ENCODE results near the gene TRABD2B.

DNA sequence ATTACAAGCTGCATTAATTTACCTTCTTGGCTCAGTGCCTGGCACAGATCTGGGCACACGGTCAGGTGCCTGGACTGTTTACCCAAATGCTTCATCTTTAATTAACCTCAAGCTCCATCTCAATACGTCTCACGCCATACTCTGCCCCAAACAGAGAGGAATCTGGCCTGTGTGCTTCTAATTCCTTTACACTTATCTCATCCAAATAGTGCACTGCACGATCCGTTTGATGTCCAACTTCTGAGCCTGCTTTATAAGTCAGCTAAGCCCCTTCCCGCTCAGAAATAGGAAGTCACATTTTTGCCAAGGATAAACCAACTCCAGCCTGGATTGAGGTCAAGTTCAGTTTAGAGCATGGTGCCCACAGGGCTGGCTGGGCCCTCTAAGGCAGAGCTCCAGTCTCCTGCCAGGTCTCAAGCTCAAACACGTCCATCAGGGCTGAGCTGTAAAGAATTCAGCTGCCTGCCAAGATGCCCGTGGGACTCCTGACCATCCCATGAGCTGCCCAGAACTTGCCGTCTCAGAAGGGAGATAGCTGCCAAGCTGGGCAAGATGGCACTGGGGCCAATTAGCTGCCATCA, 233.5 kb downstream of the TRABD2B start:
- no peak for TF ChIP-seq POLR2A (IDR thresholded peaks at IDR 0.05)
- TF ChIP-seq, protein P1, sequence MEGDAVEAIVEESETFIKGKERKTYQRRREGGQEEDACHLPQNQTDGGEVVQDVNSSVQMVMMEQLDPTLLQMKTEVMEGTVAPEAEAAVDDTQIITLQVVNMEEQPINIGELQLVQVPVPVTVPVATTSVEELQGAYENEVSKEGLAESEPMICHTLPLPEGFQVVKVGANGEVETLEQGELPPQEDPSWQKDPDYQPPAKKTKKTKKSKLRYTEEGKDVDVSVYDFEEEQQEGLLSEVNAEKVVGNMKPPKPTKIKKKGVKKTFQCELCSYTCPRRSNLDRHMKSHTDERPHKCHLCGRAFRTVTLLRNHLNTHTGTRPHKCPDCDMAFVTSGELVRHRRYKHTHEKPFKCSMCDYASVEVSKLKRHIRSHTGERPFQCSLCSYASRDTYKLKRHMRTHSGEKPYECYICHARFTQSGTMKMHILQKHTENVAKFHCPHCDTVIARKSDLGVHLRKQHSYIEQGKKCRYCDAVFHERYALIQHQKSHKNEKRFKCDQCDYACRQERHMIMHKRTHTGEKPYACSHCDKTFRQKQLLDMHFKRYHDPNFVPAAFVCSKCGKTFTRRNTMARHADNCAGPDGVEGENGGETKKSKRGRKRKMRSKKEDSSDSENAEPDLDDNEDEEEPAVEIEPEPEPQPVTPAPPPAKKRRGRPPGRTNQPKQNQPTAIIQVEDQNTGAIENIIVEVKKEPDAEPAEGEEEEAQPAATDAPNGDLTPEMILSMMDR (IDR thresholded peaks at IDR 0.05): no peak
- TF ChIP-seq POLR2AphosphoS5 (IDR thresholded peaks at IDR 0.05): no peak

Measured in breast epithelium (tissue), 3 donors.